ENCODE results near the gene CAPS2. TPM values are rescaled to one million over a fixed set of nuclear protein-coding genes. Genes with fewer than 3 reads are reported as not detected.

Gene CAPS2
- total RNA-seq, 1 donor = 7.8 TPM

DNA sequence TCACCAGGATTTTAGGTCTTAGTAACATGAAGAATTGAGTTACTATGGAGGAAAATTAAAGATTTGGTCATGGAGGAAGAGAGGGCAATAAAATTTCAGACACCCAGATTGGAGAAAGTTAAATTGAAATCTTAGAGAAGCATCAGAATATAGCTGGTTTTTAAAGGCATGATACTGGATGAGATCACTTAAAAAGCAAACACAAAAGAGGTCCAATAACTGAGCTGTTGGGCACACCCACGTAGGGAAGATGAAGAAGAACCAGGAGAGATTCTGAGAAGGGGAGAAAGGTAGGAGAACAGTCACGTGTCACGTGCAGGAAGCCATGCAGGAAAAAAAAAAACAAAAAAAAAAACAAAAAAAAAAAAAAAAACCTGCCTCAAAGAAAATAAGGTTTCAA, 18.8 kb downstream of the CAPS2 start:
- H3K4me3 ChIP-seq (ENCODE audit: low read depth, low read length) = no peak overlapping the region
- DNase-seq (ENCODE audit: low read depth) = no peak
- TF ChIP-seq, protein P1, sequence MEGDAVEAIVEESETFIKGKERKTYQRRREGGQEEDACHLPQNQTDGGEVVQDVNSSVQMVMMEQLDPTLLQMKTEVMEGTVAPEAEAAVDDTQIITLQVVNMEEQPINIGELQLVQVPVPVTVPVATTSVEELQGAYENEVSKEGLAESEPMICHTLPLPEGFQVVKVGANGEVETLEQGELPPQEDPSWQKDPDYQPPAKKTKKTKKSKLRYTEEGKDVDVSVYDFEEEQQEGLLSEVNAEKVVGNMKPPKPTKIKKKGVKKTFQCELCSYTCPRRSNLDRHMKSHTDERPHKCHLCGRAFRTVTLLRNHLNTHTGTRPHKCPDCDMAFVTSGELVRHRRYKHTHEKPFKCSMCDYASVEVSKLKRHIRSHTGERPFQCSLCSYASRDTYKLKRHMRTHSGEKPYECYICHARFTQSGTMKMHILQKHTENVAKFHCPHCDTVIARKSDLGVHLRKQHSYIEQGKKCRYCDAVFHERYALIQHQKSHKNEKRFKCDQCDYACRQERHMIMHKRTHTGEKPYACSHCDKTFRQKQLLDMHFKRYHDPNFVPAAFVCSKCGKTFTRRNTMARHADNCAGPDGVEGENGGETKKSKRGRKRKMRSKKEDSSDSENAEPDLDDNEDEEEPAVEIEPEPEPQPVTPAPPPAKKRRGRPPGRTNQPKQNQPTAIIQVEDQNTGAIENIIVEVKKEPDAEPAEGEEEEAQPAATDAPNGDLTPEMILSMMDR (IDR thresholded peaks at IDR 0.05; ENCODE audit: insufficient read depth, low read depth, low read length) = no peak

DNA sequence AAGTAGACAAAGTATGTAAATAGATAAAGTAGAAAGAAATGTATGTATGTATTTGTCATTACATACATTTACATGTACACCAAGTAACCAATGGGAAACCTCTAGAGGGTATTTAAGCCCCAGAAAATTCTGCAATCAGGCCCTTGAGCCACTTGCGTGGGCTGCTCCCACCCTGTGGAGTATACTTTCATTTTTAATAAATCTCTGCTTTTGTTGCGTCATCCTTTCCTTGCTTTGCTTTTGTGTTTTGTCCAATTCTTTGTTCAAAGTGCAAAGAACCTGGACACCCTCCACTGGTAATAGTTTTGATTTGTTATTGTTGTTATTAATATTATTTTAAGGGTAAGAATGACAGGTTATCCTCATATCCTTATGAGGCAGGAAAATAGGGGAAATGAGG, 21.8 kb downstream of the CAPS2 start:
- TF ChIP-seq, protein P1 (IDR thresholded peaks at IDR 0.05; ENCODE audit: insufficient read depth, low read depth, low read length) = no peak
- no peak for DNase-seq (ENCODE audit: low read depth)
- H3K4me3 ChIP-seq (ENCODE audit: low read depth, low read length) = no peak overlapping the region

DNA sequence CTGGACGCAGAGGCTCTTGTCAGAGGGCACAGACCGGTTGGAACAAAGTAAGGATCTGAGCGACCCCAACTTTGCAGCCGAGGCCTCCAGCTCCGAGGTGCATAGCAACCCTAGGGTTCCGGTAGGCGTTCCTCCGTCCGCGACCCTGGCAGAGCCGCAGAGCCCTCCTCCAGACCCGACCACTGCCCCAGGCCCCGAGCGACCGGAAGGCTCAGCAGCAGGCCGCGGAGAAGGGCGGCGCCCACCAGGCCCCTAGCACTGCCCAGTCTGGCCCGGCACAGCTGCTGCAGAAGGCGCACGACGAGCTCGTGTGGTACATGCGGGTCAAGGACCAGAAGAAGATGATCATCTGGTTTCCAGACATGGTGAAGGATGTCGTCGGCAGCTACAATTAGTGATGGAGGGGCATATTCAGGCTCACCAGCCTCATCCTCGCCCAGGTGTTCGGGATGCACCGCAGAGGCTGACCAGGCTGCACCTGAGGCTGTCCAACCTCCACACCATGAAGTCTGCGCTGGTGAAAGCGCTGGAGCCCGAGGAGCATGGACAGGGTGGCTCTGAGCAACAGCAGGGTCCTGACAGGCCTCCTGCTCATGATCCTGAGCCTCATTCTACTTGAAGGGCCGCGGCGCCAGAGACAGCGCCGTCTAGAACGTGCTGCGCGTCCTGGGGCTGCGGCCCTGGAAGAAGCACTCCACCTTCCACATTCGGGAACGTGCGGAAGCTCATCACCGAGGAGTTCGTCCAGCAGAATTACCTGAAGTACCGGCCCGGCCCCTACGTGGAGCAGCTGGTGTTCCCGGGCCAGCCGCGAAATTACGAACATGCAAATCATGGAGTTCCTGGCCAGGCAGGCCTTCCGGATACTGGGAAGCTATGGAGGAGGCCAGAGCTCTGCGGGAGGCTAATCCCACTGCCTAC, 24.5 kb downstream of the CAPS2 start:
- DNase-seq (ENCODE audit: low read depth) = no peak
- H3K4me3 ChIP-seq (ENCODE audit: low read depth, low read length) = no peak overlapping the region
- TF ChIP-seq, protein P1 (IDR thresholded peaks at IDR 0.05; ENCODE audit: insufficient read depth, low read depth, low read length) = no peak

DNA sequence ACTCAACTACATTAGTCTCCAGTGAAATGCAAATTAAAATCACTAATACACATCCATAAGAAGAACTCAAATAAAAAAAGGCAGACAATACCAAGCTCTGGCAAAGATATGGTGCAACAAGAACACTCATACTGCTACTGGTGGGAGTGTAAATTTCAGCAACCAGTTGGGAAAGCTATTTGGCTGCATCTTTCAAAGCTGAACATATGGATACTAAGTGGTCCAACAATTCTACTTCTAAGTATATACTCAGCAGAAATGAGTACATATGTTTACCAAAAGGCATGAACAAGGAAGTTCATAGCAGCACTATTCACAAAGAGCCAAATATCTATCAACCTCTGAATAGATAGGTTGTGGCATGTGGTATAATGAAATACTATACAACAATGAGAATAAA, 27.3 kb downstream of the CAPS2 start:
- DNase-seq (ENCODE audit: low read depth) = no peak
- TF ChIP-seq, protein P1 (IDR thresholded peaks at IDR 0.05; ENCODE audit: insufficient read depth, low read depth, low read length) = no peak
- no peak overlapping the region for H3K4me3 ChIP-seq (ENCODE audit: low read depth, low read length)

DNA sequence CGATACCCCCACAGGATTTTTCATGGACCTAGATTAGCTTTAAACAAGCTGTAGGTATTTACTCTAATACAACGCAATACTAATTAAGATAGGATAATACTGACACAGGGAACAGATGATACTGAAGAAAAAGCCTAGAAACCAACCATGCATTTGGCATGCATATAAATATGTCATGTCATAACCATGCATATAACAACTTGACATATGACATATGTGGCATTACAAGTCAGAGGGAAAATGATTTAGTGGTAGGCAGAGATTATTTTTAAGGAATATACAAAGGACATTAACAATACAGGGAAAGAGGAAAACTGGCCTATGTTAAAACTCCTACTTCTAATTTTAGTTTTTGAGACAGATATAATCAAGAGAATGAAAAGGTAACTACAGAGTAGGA, 27.9 kb downstream of the CAPS2 start:
- no peak for DNase-seq (ENCODE audit: low read depth)
- H3K4me3 ChIP-seq (ENCODE audit: low read depth, low read length) = no peak overlapping the region
- TF ChIP-seq, protein P1 (IDR thresholded peaks at IDR 0.05; ENCODE audit: insufficient read depth, low read depth, low read length) = no peak

DNA sequence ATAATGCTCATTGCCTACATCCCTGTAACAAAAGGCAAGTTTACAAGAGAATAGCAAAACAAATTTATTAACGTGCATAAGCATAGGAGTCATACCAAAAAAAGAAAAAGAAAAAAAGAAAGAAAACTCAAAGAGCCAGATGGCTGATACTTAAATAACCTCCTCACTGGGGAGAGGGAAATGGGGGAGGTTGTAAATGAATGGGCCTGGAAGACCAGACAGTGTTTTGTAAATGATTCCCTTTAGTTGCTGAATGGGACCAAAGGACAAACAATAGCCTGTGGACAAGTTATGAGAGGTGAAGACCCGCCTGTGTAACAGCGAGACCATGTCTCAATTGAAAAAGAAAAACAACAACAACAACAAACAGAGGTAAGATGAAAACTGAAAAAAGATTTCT, 35.3 kb downstream of the CAPS2 start:
- no peak for DNase-seq (ENCODE audit: low read depth)
- no peak overlapping the region for H3K4me3 ChIP-seq (ENCODE audit: low read depth, low read length)
- TF ChIP-seq, protein P1 (IDR thresholded peaks at IDR 0.05; ENCODE audit: insufficient read depth, low read depth, low read length) = no peak

Data from fibroblast of villous mesenchyme (primary cell).